HepG2 (cell line): ENCODE results near the gene PLA2G4D. TPM values are rescaled to one million over a fixed set of nuclear protein-coding genes. Genes with fewer than 3 reads are reported as not detected.

Experiments used
- HOXD1 ChIP-seq: sonication (generic); formaldehyde crosslinking; IDR thresholded peaks from 2 replicates; pipeline ENCODE4 v1.5.0; 2020; ENCODE audit warnings: missing genetic modification reagents
- NR2F6 ChIP-seq, 2 experiments: IDR thresholded peaks; 2 replicates each; pipeline ENCODE4 v1.6.1; 2016; ENCODE audit warnings: antibody characterized with exemption in 1 of 2, mild to moderate bottlenecking in 1 of 2
- POLR2G ChIP-seq: fragments of 200-400 bp; formaldehyde crosslinking; IDR thresholded peaks from 2 replicates; pipeline ENCODE4 v1.6.1; 2018; ENCODE audit warnings: mild to moderate bottlenecking, low read depth, low read length, moderate library complexity
- RXRB ChIP-seq: IDR thresholded peaks from 2 replicates; pipeline ENCODE4 v1.6.1; 2016; ENCODE audit warnings: borderline replicate concordance, missing genetic modification reagents, missing compliant biosample characterization
- SOX5 ChIP-seq: IDR thresholded peaks from 2 replicates; pipeline ENCODE4 v1.6.1; 2016; ENCODE audit warnings: borderline replicate concordance
- TAF1 ChIP-seq: sonication (generic); formaldehyde crosslinking; IDR thresholded peaks from 2 replicates; pipeline ENCODE4 v1.4.0; 2020; ENCODE audit warnings: missing genetic modification reagents
- TBX2 ChIP-seq: sonication (generic); formaldehyde crosslinking; IDR thresholded peaks from 2 replicates; pipeline ENCODE4 v1.5.0; 2020; ENCODE audit warnings: missing genetic modification reagents, mild to moderate bottlenecking, borderline replicate concordance
- TEAD3 ChIP-seq: optimal IDR thresholded peaks from 2 replicates; pipeline ENCODE3; 2016; ENCODE audit warnings: borderline replicate concordance
- ZFP90 ChIP-seq: sonication (generic); formaldehyde crosslinking; IDR thresholded peaks from 2 replicates; pipeline ENCODE4 v1.8.0; 2022; ENCODE audit warnings: missing genetic modification reagents, mild to moderate bottlenecking, inconsistent platforms, borderline replicate concordance
- ZFX ChIP-seq: sonication (generic); formaldehyde crosslinking; IDR thresholded peaks from 2 replicates; pipeline ENCODE4 v1.4.0; 2020; ENCODE audit warnings: mild to moderate bottlenecking, low read depth, missing genetic modification reagents, moderate library complexity
- ZNF251 ChIP-seq: sonication (generic); formaldehyde crosslinking; IDR thresholded peaks from 2 replicates; pipeline ENCODE4 v1.9.0; 2021; ENCODE audit warnings: mild to moderate bottlenecking, missing genetic modification reagents
- ZNF292 ChIP-seq: sonication (generic); formaldehyde crosslinking; IDR thresholded peaks from 2 replicates; pipeline ENCODE4 v1.8.1; 2022; ENCODE audit warnings: mild to moderate bottlenecking, low read depth, missing genetic modification reagents, borderline replicate concordance
- ZNF430 ChIP-seq: sonication (generic); formaldehyde crosslinking; IDR thresholded peaks from 2 replicates; pipeline ENCODE4 v1.9.0; 2021; ENCODE audit warnings: mild to moderate bottlenecking, missing genetic modification reagents
- ZNF781 ChIP-seq: sonication (generic); formaldehyde crosslinking; IDR thresholded peaks from 2 replicates; pipeline ENCODE4 v1.5.1; 2020; ENCODE audit warnings: borderline replicate concordance, mild to moderate bottlenecking, missing genetic modification reagents; ENCODE audit errors: not compliant biosample characterization
- polyA plus RNA-seq, 8 experiments: library from polyadenylated mRNA; depleted of rRNA in 3 of 8; stranded (reverse) in 7 of 8; unstranded in 1 of 8; fragments of >200 nt; fragmentation: Illumina TruSeq in 4 of 8; extraction: Trizol in 4 of 8; gene quantifications; 2 replicates each; pipeline versions ENCODE4 v1.2.1 to v1.2.3, GENCODE V29; 2011 to 2016; ENCODE audit warnings: low read depth in 4 of 8, missing spikeins in 1 of 8, mixed read lengths in 1 of 8; ENCODE audit not compliant: insufficient read depth in 1 of 8
- total RNA-seq, 5 experiments: library from RNA; depleted of rRNA; stranded (reverse); fragments of >200 nt; fragmentation: Illumina TruSeq; extraction: Trizol; gene quantifications; 2 replicates each; pipeline ENCODE4 v1.2.3, GENCODE V29; 2016; ENCODE audit warnings: low read depth in 1 of 5
- TF ChIP-seq, protein P1 (sequence below): sonication (generic); formaldehyde crosslinking; IDR thresholded peaks from 2 replicates; pipeline ENCODE4 v1.4.0; 2020; ENCODE audit warnings: missing genetic modification reagents
- TF ChIP-seq, protein P2 (sequence below): sonication (generic); formaldehyde crosslinking; IDR thresholded peaks from 2 replicates; pipeline ENCODE4 v1.4.0; 2020; ENCODE audit warnings: missing genetic modification reagents
- TF ChIP-seq, protein P3 (sequence below): sonication (generic); formaldehyde crosslinking; IDR thresholded peaks from 2 replicates; pipeline ENCODE4 v1.8.0; 2022; ENCODE audit warnings: missing genetic modification reagents, mild to moderate bottlenecking, inconsistent platforms, borderline replicate concordance
- TF ChIP-seq, protein P4 (sequence below): sonication (generic); formaldehyde crosslinking; IDR thresholded peaks from 2 replicates; pipeline ENCODE4 v1.5.1; 2020; ENCODE audit warnings: mild to moderate bottlenecking, moderate library complexity, missing genetic modification reagents
- TF ChIP-seq, protein P5 (sequence below): IDR thresholded peaks from 2 replicates; pipeline ENCODE4 v1.4.0; 2020; ENCODE audit warnings: mild to moderate bottlenecking, missing genetic modification reagents

PLA2G4D gene
- total and polyA plus RNA-seq, 2 of the 13 experiments (the other 11 are each of a cell fraction or from before 2014, with no cell fraction given) = 0.04 to 0.21 TPM

DNA sequence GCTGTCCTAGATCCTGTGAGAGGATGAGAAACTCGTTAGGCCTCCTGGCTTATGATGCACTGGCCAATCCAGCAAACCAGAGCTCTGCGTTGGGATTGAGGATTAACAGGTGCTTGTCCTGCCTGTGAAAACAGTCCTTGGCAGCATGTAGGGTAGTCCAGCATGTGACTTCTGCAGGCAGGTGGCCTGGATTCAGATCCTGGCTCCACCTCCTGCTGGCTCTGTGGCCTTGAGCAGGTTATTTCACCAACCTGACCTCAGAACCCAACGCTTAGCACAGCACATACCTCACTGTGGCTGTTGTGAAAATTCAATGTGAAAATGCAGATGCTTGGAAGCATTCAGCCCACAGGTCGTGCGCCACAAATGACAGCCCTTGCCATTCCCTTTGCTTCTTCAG, 33.6 kb downstream of the PLA2G4D start (continued):
- TF ChIP-seq NR2F6 (IDR thresholded peaks at IDR 0.05) (no peak), NR2F6 (CRISPR knock-in tag; IDR thresholded peaks at IDR 0.05) (0 out of 2 replicates have a peak, but pooled peaks have one; percentile 32), HOXD1 (no peak), TAF1 (CRISPR knock-in tag) (no peak), RXRB (CRISPR knock-in tag) (peak; percentile 42; the same call in 1 of the 2 replicates), ZFX (peak; percentile 38; the same call in 1 of the 2 replicates), TBX2 (CRISPR knock-in tag) (0 out of 2 replicates have a peak, but pooled peaks have one; percentile 25), ZNF251 (CRISPR knock-in tag) (no peak), ZFP90 (CRISPR knock-in tag) (no peak), TEAD3 (CRISPR knock-in tag) (peak; percentile 57), SOX5 (no peak), ZNF781 (CRISPR knock-in tag) (no peak), ZNF292 (CRISPR knock-in tag) (peak; percentile 46; the same call in 1 of the 2 replicates), ZNF430 (CRISPR knock-in tag) (0 out of 2 replicates have a peak, but pooled peaks have one; percentile 33), POLR2G (no peak)
- TF ChIP-seq, protein P1, sequence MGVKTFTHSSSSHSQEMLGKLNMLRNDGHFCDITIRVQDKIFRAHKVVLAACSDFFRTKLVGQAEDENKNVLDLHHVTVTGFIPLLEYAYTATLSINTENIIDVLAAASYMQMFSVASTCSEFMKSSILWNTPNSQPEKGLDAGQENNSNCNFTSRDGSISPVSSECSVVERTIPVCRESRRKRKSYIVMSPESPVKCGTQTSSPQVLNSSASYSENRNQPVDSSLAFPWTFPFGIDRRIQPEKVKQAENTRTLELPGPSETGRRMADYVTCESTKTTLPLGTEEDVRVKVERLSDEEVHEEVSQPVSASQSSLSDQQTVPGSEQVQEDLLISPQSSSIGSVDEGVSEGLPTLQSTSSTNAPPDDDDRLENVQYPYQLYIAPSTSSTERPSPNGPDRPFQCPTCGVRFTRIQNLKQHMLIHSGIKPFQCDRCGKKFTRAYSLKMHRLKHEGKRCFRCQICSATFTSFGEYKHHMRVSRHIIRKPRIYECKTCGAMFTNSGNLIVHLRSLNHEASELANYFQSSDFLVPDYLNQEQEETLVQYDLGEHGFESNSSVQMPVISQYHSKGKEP (CRISPR knock-in tag) = no peak
- TF ChIP-seq, protein P2, sequence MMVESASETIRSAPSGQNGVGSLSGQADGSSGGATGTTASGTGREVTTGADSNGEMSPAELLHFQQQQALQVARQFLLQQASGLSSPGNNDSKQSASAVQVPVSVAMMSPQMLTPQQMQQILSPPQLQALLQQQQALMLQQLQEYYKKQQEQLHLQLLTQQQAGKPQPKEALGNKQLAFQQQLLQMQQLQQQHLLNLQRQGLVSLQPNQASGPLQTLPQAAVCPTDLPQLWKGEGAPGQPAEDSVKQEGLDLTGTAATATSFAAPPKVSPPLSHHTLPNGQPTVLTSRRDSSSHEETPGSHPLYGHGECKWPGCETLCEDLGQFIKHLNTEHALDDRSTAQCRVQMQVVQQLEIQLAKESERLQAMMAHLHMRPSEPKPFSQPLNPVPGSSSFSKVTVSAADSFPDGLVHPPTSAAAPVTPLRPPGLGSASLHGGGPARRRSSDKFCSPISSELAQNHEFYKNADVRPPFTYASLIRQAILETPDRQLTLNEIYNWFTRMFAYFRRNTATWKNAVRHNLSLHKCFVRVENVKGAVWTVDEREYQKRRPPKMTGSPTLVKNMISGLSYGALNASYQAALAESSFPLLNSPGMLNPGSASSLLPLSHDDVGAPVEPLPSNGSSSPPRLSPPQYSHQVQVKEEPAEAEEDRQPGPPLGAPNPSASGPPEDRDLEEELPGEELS (CRISPR knock-in tag) = 0 out of 2 replicates have a peak, but pooled peaks have one; percentile 11
- TF ChIP-seq, protein P3, sequence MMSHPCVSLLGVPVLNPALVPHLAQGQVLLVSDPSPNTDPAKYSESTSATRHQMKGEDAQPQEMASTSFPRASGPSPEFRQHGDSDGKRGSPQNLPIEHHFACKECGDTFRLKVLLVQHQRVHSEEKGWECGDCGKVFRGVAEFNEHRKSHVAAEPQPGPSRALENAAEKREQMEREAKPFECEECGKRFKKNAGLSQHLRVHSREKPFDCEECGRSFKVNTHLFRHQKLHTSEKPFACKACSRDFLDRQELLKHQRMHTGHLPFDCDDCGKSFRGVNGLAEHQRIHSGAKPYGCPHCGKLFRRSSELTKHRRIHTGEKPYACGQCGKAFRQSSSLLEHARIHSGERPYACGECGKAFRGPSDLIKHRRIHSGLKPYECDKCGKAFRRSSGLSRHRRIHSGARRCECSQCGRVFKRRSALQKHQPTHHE (CRISPR knock-in tag) = no peak
- TF ChIP-seq, protein P4, sequence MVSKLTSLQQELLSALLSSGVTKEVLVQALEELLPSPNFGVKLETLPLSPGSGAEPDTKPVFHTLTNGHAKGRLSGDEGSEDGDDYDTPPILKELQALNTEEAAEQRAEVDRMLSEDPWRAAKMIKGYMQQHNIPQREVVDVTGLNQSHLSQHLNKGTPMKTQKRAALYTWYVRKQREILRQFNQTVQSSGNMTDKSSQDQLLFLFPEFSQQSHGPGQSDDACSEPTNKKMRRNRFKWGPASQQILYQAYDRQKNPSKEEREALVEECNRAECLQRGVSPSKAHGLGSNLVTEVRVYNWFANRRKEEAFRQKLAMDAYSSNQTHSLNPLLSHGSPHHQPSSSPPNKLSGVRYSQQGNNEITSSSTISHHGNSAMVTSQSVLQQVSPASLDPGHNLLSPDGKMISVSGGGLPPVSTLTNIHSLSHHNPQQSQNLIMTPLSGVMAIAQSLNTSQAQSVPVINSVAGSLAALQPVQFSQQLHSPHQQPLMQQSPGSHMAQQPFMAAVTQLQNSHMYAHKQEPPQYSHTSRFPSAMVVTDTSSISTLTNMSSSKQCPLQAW (CRISPR knock-in tag) = 0 out of 2 replicates have a peak, but pooled peaks have one; percentile 6
- TF ChIP-seq, protein P5, sequence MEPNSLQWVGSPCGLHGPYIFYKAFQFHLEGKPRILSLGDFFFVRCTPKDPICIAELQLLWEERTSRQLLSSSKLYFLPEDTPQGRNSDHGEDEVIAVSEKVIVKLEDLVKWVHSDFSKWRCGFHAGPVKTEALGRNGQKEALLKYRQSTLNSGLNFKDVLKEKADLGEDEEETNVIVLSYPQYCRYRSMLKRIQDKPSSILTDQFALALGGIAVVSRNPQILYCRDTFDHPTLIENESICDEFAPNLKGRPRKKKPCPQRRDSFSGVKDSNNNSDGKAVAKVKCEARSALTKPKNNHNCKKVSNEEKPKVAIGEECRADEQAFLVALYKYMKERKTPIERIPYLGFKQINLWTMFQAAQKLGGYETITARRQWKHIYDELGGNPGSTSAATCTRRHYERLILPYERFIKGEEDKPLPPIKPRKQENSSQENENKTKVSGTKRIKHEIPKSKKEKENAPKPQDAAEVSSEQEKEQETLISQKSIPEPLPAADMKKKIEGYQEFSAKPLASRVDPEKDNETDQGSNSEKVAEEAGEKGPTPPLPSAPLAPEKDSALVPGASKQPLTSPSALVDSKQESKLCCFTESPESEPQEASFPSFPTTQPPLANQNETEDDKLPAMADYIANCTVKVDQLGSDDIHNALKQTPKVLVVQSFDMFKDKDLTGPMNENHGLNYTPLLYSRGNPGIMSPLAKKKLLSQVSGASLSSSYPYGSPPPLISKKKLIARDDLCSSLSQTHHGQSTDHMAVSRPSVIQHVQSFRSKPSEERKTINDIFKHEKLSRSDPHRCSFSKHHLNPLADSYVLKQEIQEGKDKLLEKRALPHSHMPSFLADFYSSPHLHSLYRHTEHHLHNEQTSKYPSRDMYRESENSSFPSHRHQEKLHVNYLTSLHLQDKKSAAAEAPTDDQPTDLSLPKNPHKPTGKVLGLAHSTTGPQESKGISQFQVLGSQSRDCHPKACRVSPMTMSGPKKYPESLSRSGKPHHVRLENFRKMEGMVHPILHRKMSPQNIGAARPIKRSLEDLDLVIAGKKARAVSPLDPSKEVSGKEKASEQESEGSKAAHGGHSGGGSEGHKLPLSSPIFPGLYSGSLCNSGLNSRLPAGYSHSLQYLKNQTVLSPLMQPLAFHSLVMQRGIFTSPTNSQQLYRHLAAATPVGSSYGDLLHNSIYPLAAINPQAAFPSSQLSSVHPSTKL = peak; percentile 45
